CD4-positive, alpha-beta T cell (primary cell): ENCODE results near the gene SORL1. TPM values are rescaled to one million over a fixed set of nuclear protein-coding genes. Genes with fewer than 3 reads are reported as not detected.

Experiments used
- ATAC-seq: fragments of 200-7000 bp; cut with Tn5 transposase; one replicate; pipeline ENCODE4 v1.10.0; 2022; ENCODE audit warnings: mild to moderate bottlenecking; ENCODE audit not compliant: poor library complexity
- CTCF ChIA-PET: fragments of 350-600 bp; sonication (Branson Sonifier 250); formaldehyde crosslinking; loops from one replicate; lab custom pipeline; 2021; ENCODE audit warnings: antibody characterized with exemption, inconsistent platforms; lab: Charles Lee
- POLR2A ChIA-PET: fragments of 350-600 bp; sonication (Branson Sonifier 250); formaldehyde crosslinking; loops from one replicate; lab custom pipeline; 2021; ENCODE audit warnings: antibody characterized with exemption, inconsistent platforms; lab: Charles Lee
- DNase-seq, 14 experiments: peaks; one replicate each; pipeline ENCODE4 v3.0.0-alpha.2; 2013 to 2020; ENCODE audit warnings: mixed read lengths in 2 of 14
- H3K27ac ChIP-seq, 2 donors: one replicate each; pipeline versions ENCODE4 v1.5.1 to v1.7.0; 2013; ENCODE audit warnings: low read length in 2 of 2, low read depth in 1 of 2, mild to moderate bottlenecking in 1 of 2
- H3K27me3 ChIP-seq, 2 experiments: 1 replicate in 1 of 2; 2 replicates in 1 of 2; pipeline versions ENCODE4 v1.6.1 to v1.7.0; 2013; ENCODE audit warnings: low read length in 2 of 2, control low read depth in 1 of 2, mild to moderate bottlenecking in 1 of 2, moderate library complexity in 1 of 2; ENCODE audit not compliant: insufficient read depth in 2 of 2, control insufficient read depth in 1 of 2
- H3K36me3 ChIP-seq: one replicate; pipeline ENCODE4 v1.6.1; 2013; ENCODE audit warnings: low read length, control low read depth; ENCODE audit not compliant: insufficient read depth
- H3K4me1 ChIP-seq: one replicate; pipeline ENCODE4 v1.6.1; 2013; ENCODE audit warnings: low read length, control low read depth; ENCODE audit not compliant: insufficient read depth
- H3K4me3 ChIP-seq: one replicate; pipeline ENCODE4 v1.5.1; 2013; ENCODE audit warnings: mild to moderate bottlenecking, low read length, moderate library complexity
- H3K9me3 ChIP-seq, 2 experiments: 1 replicate in 1 of 2; 2 replicates in 1 of 2; pipeline versions ENCODE4 v1.6.1 to v1.7.0; 2013; ENCODE audit warnings: low read length in 2 of 2, mild to moderate bottlenecking in 2 of 2, control low read depth in 1 of 2, moderate library complexity in 1 of 2; ENCODE audit not compliant: control insufficient read depth in 1 of 2, insufficient read depth in 1 of 2
- H3K27ac Mint-ChIP-seq: one replicate; pipeline ENCODE4 v1.8.0; 2020; ENCODE audit warnings: mixed read lengths
- H3K27me3 Mint-ChIP-seq: one replicate; pipeline ENCODE4 v1.8.0; 2021; ENCODE audit warnings: mixed read lengths
- H3K36me3 Mint-ChIP-seq: one replicate; pipeline ENCODE4 v1.8.0; 2021; ENCODE audit warnings: low read depth, mixed read lengths
- H3K4me1 Mint-ChIP-seq: one replicate; pipeline ENCODE4 v1.8.0; 2021; ENCODE audit warnings: low read depth, mixed read lengths
- H3K4me3 Mint-ChIP-seq: one replicate; pipeline ENCODE4 v1.8.0; 2020; ENCODE audit warnings: mild to moderate bottlenecking, mixed read lengths
- H3K9me3 Mint-ChIP-seq: one replicate; pipeline ENCODE4 v1.8.0; 2020; ENCODE audit warnings: mixed read lengths
- intact Hi-C, 2 experiments: fragments of 100-400 bp; cut with DNase I in 1 of 2; cut with micrococcal nuclease in 1 of 2; formaldehyde crosslinking; loops; one replicate each; pipeline versions ENCODE4 v1.15.1 to v1.9.0; 2023 to 2025; cut with DNase I, micrococcal nuclease
- total RNA-seq, 174 experiments: library from RNA in 2 of 174; stranded (reverse) in 2 of 174; gene quantifications; one replicate each; pipeline ENCODE4 v1.2.3 and lab custom pipeline; 2021 to 2026
- TF ChIP-seq, protein P1 (sequence below): fragments of 200-600 bp; IDR thresholded peaks from one replicate; pipeline ENCODE4 v1.8.0; 2022; ENCODE audit warnings: antibody characterized with exemption, mild to moderate bottlenecking

Gene SORL1
- total RNA-seq, 2 experiments from 2014 or later = 235 to 241 TPM

GRCh38 chr11:121463689-121464335 is 11.7 kb downstream of the SORL1 start:
- Mint-ChIP-seq H3K4me3 (peak overlapping the region; percentile 64), H3K36me3 (peaks cover 30% of the 10 kb centered on the region), H3K4me1 (peaks cover 98% of the 10 kb centered on the region), H3K9me3 (no peaks in the 10 kb centered on the region), H3K27me3 (no peaks in the 10 kb centered on the region), H3K27ac (peak overlapping the region; percentile 93)
- ChIA-PET POLR2A (interaction anchor here (1.1 to 11.7 kb wide), 8 partner anchors 8 to 142 kb away, joined by 3 to 326 read pairs (median 4); partner anchors contain the start of genes SORL1 and SORL1-AS1), CTCF (interaction anchor here (1.3 to 7.3 kb wide), 3 partner anchors 8 to 20 kb away, joined by 4 to 75 read pairs (median 7); partner anchors contain the start of genes SORL1 and SORL1-AS1)
- TF ChIP-seq, protein P1, sequence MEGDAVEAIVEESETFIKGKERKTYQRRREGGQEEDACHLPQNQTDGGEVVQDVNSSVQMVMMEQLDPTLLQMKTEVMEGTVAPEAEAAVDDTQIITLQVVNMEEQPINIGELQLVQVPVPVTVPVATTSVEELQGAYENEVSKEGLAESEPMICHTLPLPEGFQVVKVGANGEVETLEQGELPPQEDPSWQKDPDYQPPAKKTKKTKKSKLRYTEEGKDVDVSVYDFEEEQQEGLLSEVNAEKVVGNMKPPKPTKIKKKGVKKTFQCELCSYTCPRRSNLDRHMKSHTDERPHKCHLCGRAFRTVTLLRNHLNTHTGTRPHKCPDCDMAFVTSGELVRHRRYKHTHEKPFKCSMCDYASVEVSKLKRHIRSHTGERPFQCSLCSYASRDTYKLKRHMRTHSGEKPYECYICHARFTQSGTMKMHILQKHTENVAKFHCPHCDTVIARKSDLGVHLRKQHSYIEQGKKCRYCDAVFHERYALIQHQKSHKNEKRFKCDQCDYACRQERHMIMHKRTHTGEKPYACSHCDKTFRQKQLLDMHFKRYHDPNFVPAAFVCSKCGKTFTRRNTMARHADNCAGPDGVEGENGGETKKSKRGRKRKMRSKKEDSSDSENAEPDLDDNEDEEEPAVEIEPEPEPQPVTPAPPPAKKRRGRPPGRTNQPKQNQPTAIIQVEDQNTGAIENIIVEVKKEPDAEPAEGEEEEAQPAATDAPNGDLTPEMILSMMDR = no peak
- H3K4me1 ChIP-seq = peaks cover 99% of the 10 kb centered on the region
- peak overlapping the region; percentile 66 to 70 for H3K27ac ChIP-seq
- H3K4me3 ChIP-seq = peak overlapping the region; percentile 26
- intact Hi-C loops = loop anchor here in 1 of 2 experiments (1.0 to 5.0 kb wide), 3 partner anchors 9 to 172 kb away; partner anchors contain the start of gene SC5D
- no peaks in the 10 kb centered on the region for H3K27me3 ChIP-seq
- DNase-seq = no peak
- no peaks in the 10 kb centered on the region for H3K9me3 ChIP-seq
- no peak for ATAC-seq
- H3K36me3 ChIP-seq = peaks cover 5% of the 10 kb centered on the region

DNA sequence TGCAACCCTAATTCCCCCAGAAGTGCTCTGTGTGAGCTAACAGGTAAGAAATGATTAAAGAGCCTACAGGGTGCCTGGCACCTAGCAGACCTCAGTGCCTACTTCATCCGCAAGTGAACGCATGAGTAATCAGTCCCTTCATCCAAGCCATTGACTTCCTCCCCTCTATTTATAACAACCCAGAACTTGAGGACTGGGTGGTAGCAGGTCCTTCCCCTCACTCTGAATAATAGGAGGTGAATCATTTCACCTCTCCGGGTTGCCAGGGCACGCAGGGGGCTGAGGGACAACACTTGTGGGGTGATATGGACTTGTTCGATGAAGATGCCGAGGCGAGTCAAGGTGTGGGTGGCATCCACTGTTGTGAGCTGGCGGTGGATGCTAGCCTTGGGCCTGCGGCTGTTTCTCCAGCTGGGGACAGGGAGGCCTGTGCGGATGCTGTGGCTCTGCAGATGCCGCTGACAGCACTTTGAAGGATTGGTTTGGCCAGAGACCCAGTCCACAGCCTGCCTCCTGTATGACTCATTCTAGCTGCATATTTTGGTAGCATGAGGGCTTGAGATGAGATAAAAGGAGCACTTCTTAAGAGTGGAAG is 12.3 kb downstream of the SORL1 start:
- no peaks in the 10 kb centered on the region for H3K27me3 Mint-ChIP-seq
- Histone ChIP-seq H3K9me3 (no peaks in the 10 kb centered on the region), H3K27me3 (no peaks in the 10 kb centered on the region), H3K27ac (peak overlapping the region; percentile 66 to 70), H3K36me3 (peaks cover 5% of the 10 kb centered on the region), H3K4me3 (peak overlapping the region; percentile 26), H3K4me1 (peaks cover 96% of the 10 kb centered on the region)
- peaks cover 26% of the 10 kb centered on the region for H3K36me3 Mint-ChIP-seq
- ATAC-seq (peak; percentile 67), DNase-seq (peak; percentile 40 to 86 (median 70))
- POLR2A ChIA-PET = interaction anchor here (1.0 to 11.7 kb wide), 10 partner anchors 9 to 143 kb away, joined by 3 to 326 read pairs (median 4); partner anchors contain the start of genes SORL1 and SORL1-AS1
- CTCF ChIA-PET = interaction anchor here (0.7 to 7.3 kb wide), 4 partner anchors 8 to 37 kb away, joined by 3 to 75 read pairs (median 6); partner anchors contain the start of genes SORL1 and SORL1-AS1
- peaks cover 98% of the 10 kb centered on the region for H3K4me1 Mint-ChIP-seq
- H3K27ac Mint-ChIP-seq = peak overlapping the region; percentile 93
- TF ChIP-seq, protein P1 = no peak
- H3K4me3 Mint-ChIP-seq = peak overlapping the region; percentile 64
- no peaks in the 10 kb centered on the region for H3K9me3 Mint-ChIP-seq
- intact Hi-C loops = loop anchor here in 1 of 2 experiments (1.0 to 5.0 kb wide), 3 partner anchors 9 to 172 kb away; partner anchors contain the start of gene SC5D

- peaks cover 33% of the 10 kb centered on the region for H3K36me3 Mint-ChIP-seq
- peak overlapping the region; percentile 78 for H3K4me3 Mint-ChIP-seq
- DNase-seq (no peak), ATAC-seq (no peak)
- H3K4me1 ChIP-seq = peaks cover 95% of the 10 kb centered on the region
- no peaks in the 10 kb centered on the region for H3K9me3 ChIP-seq
- TF ChIP-seq, protein P1 = no peak
- CTCF ChIA-PET = interaction anchor here (1.8 to 7.3 kb wide), 2 partner anchors 15 to 18 kb away, joined by 7 to 75 read pairs; partner anchors contain the start of genes SORL1 and SORL1-AS1
- POLR2A ChIA-PET = interaction anchor here (1.1 to 11.7 kb wide), 7 partner anchors 10 to 138 kb away, joined by 3 to 326 read pairs (median 4); partner anchors contain the start of genes SORL1 and SORL1-AS1
- H3K27me3 Mint-ChIP-seq = no peaks in the 10 kb centered on the region
- H3K27me3 ChIP-seq = no peaks in the 10 kb centered on the region
- H3K27ac ChIP-seq = peak overlapping the region; percentile 70 to 74
- intact Hi-C loops = no loop called here
- peak overlapping the region; percentile 13 for H3K4me3 ChIP-seq
- H3K27ac Mint-ChIP-seq = peak overlapping the region; percentile 93
- H3K36me3 ChIP-seq = peaks cover 15% of the 10 kb centered on the region
- no peaks in the 10 kb centered on the region for H3K9me3 Mint-ChIP-seq
- H3K4me1 Mint-ChIP-seq = peaks cover 96% of the 10 kb centered on the region
Observed at GRCh38 chr11:121465709-121466062, 13.6 kb downstream of the SORL1 start.
